PC-3 (cell line): ENCODE measurements around the gene HIPK1. TPM values are rescaled to one million over a fixed set of nuclear protein-coding genes. Genes with fewer than 3 reads are reported as not detected.

ENCODE experiments used
- ATAC-seq: fragments of 200-7000 bp; cut with Tn5 transposase; 2 replicates; pipeline ENCODE4 v1.9.1; 2020; ENCODE audit warnings: mild to moderate bottlenecking, moderate library complexity
- BruUV-seq: library from RNA; stranded (reverse); fragments of 400-500 nt; replicated peaks from 2 replicates; lab custom pipeline; 2021; lab: Mats Ljungman, UMichigan
- CTCF ChIA-PET: fragments of 300-600 bp; sonication (Branson Sonifier 250); formaldehyde crosslinking; loops from one replicate; lab custom pipeline; 2022; ENCODE audit warnings: antibody characterized with exemption; lab: Charles Lee
- POLR2A ChIA-PET: fragments of 300-600 bp; sonication (Branson Sonifier 250); formaldehyde crosslinking; loops from one replicate; lab custom pipeline; 2022; ENCODE audit warnings: antibody characterized with exemption; ENCODE audit not compliant: unreplicated experiment; lab: Charles Lee
- DNase-seq: peaks from one replicate; pipeline ENCODE4 v3.0.0-alpha.2; 2015
- H2AFZ ChIP-seq: fragments of 300-600 bp; sonication (generic); 2 replicates; pipeline ENCODE4 v1.6.0; 2016; ENCODE audit warnings: antibody characterized with exemption, low read length
- H3F3A ChIP-seq: fragments of 300-600 bp; sonication (generic); one replicate; pipeline ENCODE4 v1.6.0; 2017; ENCODE audit warnings: antibody characterized with exemption, low read length, control low read depth, mild to moderate bottlenecking; ENCODE audit not compliant: unreplicated experiment
- H3K27ac ChIP-seq: fragments of 300-600 bp; sonication (generic); 2 replicates; pipeline ENCODE4 v1.5.1; 2016; ENCODE audit warnings: mild to moderate bottlenecking, low read length
- H3K27me3 ChIP-seq: fragments of 300-600 bp; sonication (generic); 2 replicates; pipeline ENCODE4 v1.6.1; 2016; ENCODE audit warnings: low read length, mixed read lengths
- H3K36me3 ChIP-seq: fragments of 300-600 bp; sonication (generic); 2 replicates; pipeline ENCODE4 v1.6.1; 2016; ENCODE audit warnings: low read depth, mixed run types, low read length, mixed read lengths
- H3K4me1 ChIP-seq: fragments of 300-600 bp; sonication (generic); 2 replicates; pipeline ENCODE4 v1.5.1; 2016; ENCODE audit warnings: low read length; ENCODE audit not compliant: insufficient read depth
- H3K4me2 ChIP-seq: fragments of 300-600 bp; sonication (generic); 2 replicates; pipeline ENCODE4 v1.6.0; 2016; ENCODE audit warnings: low read length
- H3K4me3 ChIP-seq: fragments of 300-600 bp; sonication (generic); 2 replicates; pipeline ENCODE4 v1.5.1; 2016; ENCODE audit warnings: mild to moderate bottlenecking, low read length, mixed read lengths
- H3K79me2 ChIP-seq: fragments of 300-600 bp; sonication (generic); 2 replicates; pipeline ENCODE4 v1.6.1; 2017; ENCODE audit warnings: low read length, mixed read lengths
- H3K9ac ChIP-seq: fragments of 300-600 bp; sonication (generic); 2 replicates; pipeline ENCODE4 v1.6.0; 2016; ENCODE audit warnings: mild to moderate bottlenecking, low read length
- H3K9me2 ChIP-seq: fragments of 300-600 bp; sonication (generic); replicated peaks from 2 replicates; pipeline ENCODE4 v1.6.1; 2016; ENCODE audit warnings: mixed run types, low read length, mixed read lengths
- H3K9me3 ChIP-seq: fragments of 300-600 bp; sonication (generic); 2 replicates; pipeline ENCODE4 v1.6.1; 2016; ENCODE audit warnings: low read length, mixed read lengths
- H4K20me1 ChIP-seq: fragments of 300-600 bp; sonication (generic); 2 replicates; pipeline ENCODE4 v1.6.1; 2016; ENCODE audit warnings: low read length, mixed read lengths
- EZH2 ChIP-seq: fragments of 300-600 bp; sonication (generic); IDR thresholded peaks from one replicate; pipeline ENCODE4 v1.6.1; 2017; ENCODE audit warnings: antibody characterized with exemption, mild to moderate bottlenecking, low read length; ENCODE audit not compliant: unreplicated experiment
- EZH2phosphoT487 ChIP-seq: fragments of 300-600 bp; sonication (generic); IDR thresholded peaks from 2 replicates; pipeline ENCODE4 v1.6.1; 2018; ENCODE audit warnings: mild to moderate bottlenecking, antibody characterized with exemption, low read length, borderline replicate concordance
- intact Hi-C: fragments of 100-400 bp; cut with micrococcal nuclease; formaldehyde crosslinking; loops from 2 replicates; pipeline ENCODE4 v1.9.0; 2023
- total RNA-seq: library from RNA; depleted of rRNA; stranded (reverse); fragments of >200 nt; gene quantifications from 2 replicates; pipeline ENCODE4 v1.2.3, GENCODE V29; 2014
- TF ChIP-seq, protein P1 (sequence below): fragments of 300-600 bp; sonication (generic); conservative IDR thresholded peaks from 2 replicates; pipeline ENCODE4 v1.5.1; 2017; ENCODE audit warnings: antibody characterized with exemption, low read depth, mild to moderate bottlenecking, low read length

The HIPK1 gene
- total RNA-seq, 1 experiment from 2014 or later = 19.9 TPM

DNA sequence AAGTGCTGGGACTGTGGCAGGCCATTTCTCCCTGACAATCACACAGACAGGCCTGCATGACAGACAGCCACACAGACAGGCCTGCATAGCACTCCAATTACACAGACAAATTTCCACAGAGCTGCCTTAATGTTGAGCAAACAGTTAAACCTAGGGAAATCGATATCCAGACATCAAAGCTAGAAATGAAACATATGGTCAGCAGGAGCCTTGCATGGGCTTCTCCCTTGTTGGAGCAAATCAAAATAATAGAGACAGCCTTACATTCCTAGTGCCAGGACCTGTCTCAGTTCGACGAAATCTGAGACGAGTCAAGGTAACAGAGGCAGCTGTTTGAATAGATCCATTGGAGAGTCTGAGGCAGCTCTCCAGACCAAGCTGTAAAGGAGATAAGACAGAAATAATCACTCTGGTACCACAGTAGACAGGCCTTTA is 92.6 kb downstream of the HIPK1 start:
- CTCF ChIA-PET = no interaction called here
- H3K9me2 ChIP-seq = no peaks in the 10 kb centered on the region

DNA sequence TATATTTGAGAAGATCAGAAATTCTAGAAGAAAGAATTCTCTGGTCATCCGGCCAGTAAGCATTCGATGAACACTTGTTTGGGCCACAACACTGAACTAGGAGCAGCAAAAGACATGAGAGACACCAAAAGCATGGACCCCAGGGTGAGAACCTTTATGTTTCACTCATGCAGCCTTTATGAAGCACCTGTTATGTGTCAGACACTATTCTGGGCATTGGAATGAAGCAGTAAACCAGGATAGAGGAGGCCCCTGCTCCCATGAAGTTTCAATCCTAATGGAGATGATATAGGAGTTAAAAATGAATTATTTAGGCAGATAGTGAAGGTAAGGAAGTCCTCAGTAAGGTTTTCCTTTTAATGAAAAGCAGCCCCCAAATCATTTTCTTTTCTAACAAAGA is 93.8 kb downstream of the HIPK1 start:
- TF ChIP-seq EZH2 (no peak), EZH2phosphoT487 (no peak)
- TF ChIP-seq, protein P1, sequence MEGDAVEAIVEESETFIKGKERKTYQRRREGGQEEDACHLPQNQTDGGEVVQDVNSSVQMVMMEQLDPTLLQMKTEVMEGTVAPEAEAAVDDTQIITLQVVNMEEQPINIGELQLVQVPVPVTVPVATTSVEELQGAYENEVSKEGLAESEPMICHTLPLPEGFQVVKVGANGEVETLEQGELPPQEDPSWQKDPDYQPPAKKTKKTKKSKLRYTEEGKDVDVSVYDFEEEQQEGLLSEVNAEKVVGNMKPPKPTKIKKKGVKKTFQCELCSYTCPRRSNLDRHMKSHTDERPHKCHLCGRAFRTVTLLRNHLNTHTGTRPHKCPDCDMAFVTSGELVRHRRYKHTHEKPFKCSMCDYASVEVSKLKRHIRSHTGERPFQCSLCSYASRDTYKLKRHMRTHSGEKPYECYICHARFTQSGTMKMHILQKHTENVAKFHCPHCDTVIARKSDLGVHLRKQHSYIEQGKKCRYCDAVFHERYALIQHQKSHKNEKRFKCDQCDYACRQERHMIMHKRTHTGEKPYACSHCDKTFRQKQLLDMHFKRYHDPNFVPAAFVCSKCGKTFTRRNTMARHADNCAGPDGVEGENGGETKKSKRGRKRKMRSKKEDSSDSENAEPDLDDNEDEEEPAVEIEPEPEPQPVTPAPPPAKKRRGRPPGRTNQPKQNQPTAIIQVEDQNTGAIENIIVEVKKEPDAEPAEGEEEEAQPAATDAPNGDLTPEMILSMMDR = no peak
- intact Hi-C loops = no loop called here

More for the DNA sequence above, 92.6 kb downstream of the HIPK1 start:
- Histone ChIP-seq H2AFZ (no peak overlapping the region), H3K9ac (no peak overlapping the region), H3K4me1 (no peaks in the 10 kb centered on the region), H3K4me3 (no peak overlapping the region), H3K27ac (no peak overlapping the region), H3K4me2 (no peak overlapping the region), H3K27me3 (no peaks in the 10 kb centered on the region), H4K20me1 (no peaks in the 10 kb centered on the region), H3K9me3 (no peaks in the 10 kb centered on the region), H3K79me2 (no peaks in the 10 kb centered on the region), H3F3A (no peaks in the 10 kb centered on the region), H3K36me3 (no peaks in the 10 kb centered on the region)
- intact Hi-C loops = no loop called here
- DNase-seq = no peak
- POLR2A ChIA-PET = no interaction called here
- ATAC-seq = no peak
- TF ChIP-seq EZH2phosphoT487 (no peak), EZH2 (no peak)
- TF ChIP-seq, protein P1 = no peak
- no TSS peak for BruUV-seq

DNA sequence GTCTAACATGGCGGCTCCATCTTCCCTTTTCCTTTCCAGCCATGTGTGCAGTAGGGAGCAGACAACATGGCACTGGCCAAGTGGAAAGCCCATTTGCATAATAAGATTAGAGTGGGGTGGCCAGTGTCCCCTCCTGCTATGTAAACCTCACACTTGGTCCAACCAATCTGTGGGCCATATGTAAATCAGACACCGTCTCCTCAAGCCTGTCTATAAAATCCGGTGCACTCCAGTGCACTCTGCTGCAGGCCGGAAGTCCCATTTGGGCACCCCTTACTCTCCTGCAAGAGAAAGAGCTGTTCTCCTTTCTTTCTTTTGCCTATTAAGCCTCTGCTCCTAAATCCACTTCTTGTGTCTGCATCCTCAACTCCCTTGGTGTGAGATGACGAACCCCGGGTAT is 94.3 kb downstream of the HIPK1 start:
- Histone ChIP-seq H3K9ac (no peak overlapping the region), H2AFZ (no peak overlapping the region), H3K79me2 (no peaks in the 10 kb centered on the region), H3K27me3 (no peaks in the 10 kb centered on the region), H3K4me1 (no peaks in the 10 kb centered on the region), H3K36me3 (no peaks in the 10 kb centered on the region), H3F3A (no peaks in the 10 kb centered on the region), H3K9me2 (no peaks in the 10 kb centered on the region), H3K4me3 (no peak overlapping the region), H3K9me3 (no peaks in the 10 kb centered on the region), H3K27ac (no peak overlapping the region), H3K4me2 (no peak overlapping the region), H4K20me1 (no peaks in the 10 kb centered on the region)
- TF ChIP-seq EZH2phosphoT487 (no peak), EZH2 (no peak)
- TF ChIP-seq, protein P1 = no peak
- CTCF ChIA-PET = interaction anchor here (0.6 kb wide), 1 partner anchor 1120 kb away, joined by 7 read pairs; no protein-coding TSS in a partner anchor
- DNase-seq (no peak), ATAC-seq (no peak)
- POLR2A ChIA-PET = no interaction called here
- intact Hi-C loops = no loop called here
- BruUV-seq = no TSS peak

More for the DNA sequence above, 93.8 kb downstream of the HIPK1 start:
- ATAC-seq (no peak), DNase-seq (no peak)
- Histone ChIP-seq H3F3A (no peaks in the 10 kb centered on the region), H3K27me3 (no peaks in the 10 kb centered on the region), H3K79me2 (no peaks in the 10 kb centered on the region), H3K27ac (no peak overlapping the region), H3K4me2 (no peak overlapping the region), H3K9me3 (no peaks in the 10 kb centered on the region), H2AFZ (no peak overlapping the region), H3K9ac (no peak overlapping the region), H3K4me1 (no peaks in the 10 kb centered on the region), H3K4me3 (no peak overlapping the region), H3K9me2 (no peaks in the 10 kb centered on the region), H4K20me1 (no peaks in the 10 kb centered on the region), H3K36me3 (no peaks in the 10 kb centered on the region)
- CTCF ChIA-PET = no interaction called here
- no TSS peak for BruUV-seq
- POLR2A ChIA-PET = no interaction called here
